DND-41 (cell line): ENCODE data around the gene TPCN1.

Experiments used
- ATAC-seq: fragments of 200-7000 bp; cut with Tn5 transposase; 3 replicates; pipeline ENCODE4 v1.9.1; 2021; ENCODE audit warnings: low read depth; ENCODE audit not compliant: insufficient read depth
- DNase-seq: peaks from one replicate; pipeline ENCODE4 v3.0.0-alpha.2; 2020
- H2AFZ ChIP-seq: 2 replicates; pipeline ENCODE4 v1.6.0; 2012; ENCODE audit warnings: low read depth, low read length
- H3K27ac ChIP-seq: 2 replicates; pipeline ENCODE4 v1.5.1; 2012; ENCODE audit warnings: low read length, inconsistent platforms
- H3K27me3 ChIP-seq: fragments of 200-600 bp; sonication (generic); 2 replicates; pipeline ENCODE4 v1.6.0; 2012; ENCODE audit warnings: low read length, mild to moderate bottlenecking, inconsistent platforms; ENCODE audit not compliant: insufficient read depth, poor library complexity
- H3K36me3 ChIP-seq: 2 replicates; pipeline ENCODE4 v1.5.1; 2012; ENCODE audit warnings: low read length, inconsistent platforms; ENCODE audit not compliant: insufficient read depth
- H3K4me1 ChIP-seq: 2 replicates; pipeline ENCODE4 v1.5.1; 2012; ENCODE audit warnings: mild to moderate bottlenecking, low read length; ENCODE audit not compliant: insufficient read depth
- H3K4me2 ChIP-seq: 2 replicates; pipeline ENCODE4 v1.6.0; 2012; ENCODE audit warnings: mild to moderate bottlenecking, moderate library complexity, low read length, inconsistent platforms; ENCODE audit not compliant: insufficient read depth
- H3K4me3 ChIP-seq, 2 experiments: fragments of 200-600 bp in 1 of 2; shearing (Covaris generic) in 1 of 2; 2 replicates each; pipeline ENCODE4 v1.5.1; 2012 to 2016; ENCODE audit warnings: inconsistent platforms in 2 of 2, low read length in 2 of 2, mild to moderate bottlenecking in 2 of 2, low read depth in 1 of 2, moderate library complexity in 1 of 2
- H3K79me2 ChIP-seq: 2 replicates; pipeline ENCODE4 v1.6.0; 2012; ENCODE audit warnings: low read length, inconsistent platforms; ENCODE audit not compliant: insufficient read depth
- H3K9ac ChIP-seq: 2 replicates; pipeline ENCODE4 v1.6.0; 2012; ENCODE audit warnings: low read depth, mild to moderate bottlenecking, inconsistent platforms, low read length, moderate library complexity
- H3K9me3 ChIP-seq: 2 replicates; pipeline ENCODE4 v1.5.1; 2012; ENCODE audit warnings: low read length, moderate library complexity, mild to moderate bottlenecking, inconsistent platforms; ENCODE audit not compliant: insufficient read depth, severe bottlenecking
- H4K20me1 ChIP-seq: 2 replicates; pipeline ENCODE4 v1.6.0; 2012; ENCODE audit warnings: low read length; ENCODE audit not compliant: insufficient read depth
- EZH2 ChIP-seq: IDR thresholded peaks from 3 replicates; pipeline ENCODE4 v1.6.1; 2012; ENCODE audit warnings: borderline replicate concordance, low read depth, mild to moderate bottlenecking, moderate library complexity, low read length, inconsistent platforms; ENCODE audit not compliant: severe bottlenecking
- TF ChIP-seq, protein P1 (sequence below): IDR thresholded peaks from 2 replicates; pipeline ENCODE4 v1.5.1; 2012; ENCODE audit warnings: borderline replicate concordance, low read length, moderate library complexity, mild to moderate bottlenecking; ENCODE audit not compliant: poor library complexity, severe bottlenecking; ENCODE audit errors: extremely low read depth

The TPCN1 gene

DNA sequence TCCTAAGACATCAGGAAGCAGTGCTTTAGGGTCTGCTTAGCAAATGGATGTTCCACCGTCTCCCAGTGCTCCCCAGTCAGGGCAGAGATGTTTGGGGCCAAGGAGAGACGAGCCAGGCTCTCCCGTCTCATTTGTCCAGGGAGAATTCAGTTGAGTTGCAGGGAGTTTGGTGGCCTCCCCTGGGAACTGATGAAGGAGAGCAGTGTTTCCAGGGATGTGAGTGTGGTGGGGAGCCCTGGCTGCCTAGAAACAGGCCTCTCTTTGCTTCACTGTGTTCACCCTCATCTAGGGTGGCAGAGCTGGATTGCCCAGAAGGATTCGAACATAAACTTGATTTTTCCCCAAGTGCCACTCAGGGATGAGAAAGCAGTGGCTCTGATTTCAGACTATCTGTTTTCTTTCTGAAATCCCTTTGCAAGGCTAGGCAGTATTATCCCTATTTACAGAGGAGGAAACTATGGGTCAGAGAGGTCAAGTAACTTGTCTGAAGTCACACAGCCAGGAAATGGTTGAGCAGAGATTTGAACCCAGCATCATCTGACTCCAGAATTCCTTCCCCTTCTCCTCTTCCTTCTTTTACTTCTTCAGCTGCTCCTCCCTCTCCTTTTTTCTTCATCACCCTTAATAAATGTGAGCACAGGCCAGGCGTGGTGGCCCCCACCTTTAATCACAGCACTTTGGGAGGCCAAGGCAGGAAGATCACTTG lies 6.6 kb downstream of the TPCN1 start:
- H3K27ac ChIP-seq: peak overlapping the region; percentile 45; the same call in 1 of the 2 replicates

DNA sequence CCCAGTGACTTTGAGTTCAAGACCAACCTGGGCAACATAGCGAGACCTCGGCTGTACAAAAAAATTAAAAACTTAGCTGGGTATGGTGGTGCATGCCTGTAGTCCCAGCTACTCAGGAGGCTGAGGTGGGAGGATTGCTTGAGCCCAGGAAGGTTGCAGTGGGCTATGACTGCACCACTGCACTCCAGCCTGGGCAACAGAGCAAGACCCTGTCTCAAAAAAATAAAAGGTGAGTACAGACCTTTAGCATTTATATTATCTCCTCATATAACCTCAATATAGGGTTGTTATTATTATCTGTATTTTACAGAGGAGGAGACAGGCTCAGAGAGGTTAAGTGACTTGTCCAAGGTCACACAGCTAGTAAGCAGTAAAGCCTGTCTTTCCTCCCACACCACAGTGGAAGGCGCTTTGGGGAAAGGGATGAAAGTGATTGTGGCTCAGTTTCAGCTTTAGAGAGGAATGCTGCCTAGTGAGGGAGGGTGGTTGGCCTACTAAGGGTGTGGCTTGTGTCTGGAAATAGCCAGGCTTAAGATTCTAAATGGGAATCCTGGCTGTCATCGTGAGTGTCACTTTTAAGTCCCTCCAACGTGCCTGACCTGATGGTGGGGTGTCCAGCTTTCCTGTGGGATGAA lies 7.2 kb downstream of the TPCN1 start:
- no peak for TF ChIP-seq EZH2
- TF ChIP-seq, protein P1, sequence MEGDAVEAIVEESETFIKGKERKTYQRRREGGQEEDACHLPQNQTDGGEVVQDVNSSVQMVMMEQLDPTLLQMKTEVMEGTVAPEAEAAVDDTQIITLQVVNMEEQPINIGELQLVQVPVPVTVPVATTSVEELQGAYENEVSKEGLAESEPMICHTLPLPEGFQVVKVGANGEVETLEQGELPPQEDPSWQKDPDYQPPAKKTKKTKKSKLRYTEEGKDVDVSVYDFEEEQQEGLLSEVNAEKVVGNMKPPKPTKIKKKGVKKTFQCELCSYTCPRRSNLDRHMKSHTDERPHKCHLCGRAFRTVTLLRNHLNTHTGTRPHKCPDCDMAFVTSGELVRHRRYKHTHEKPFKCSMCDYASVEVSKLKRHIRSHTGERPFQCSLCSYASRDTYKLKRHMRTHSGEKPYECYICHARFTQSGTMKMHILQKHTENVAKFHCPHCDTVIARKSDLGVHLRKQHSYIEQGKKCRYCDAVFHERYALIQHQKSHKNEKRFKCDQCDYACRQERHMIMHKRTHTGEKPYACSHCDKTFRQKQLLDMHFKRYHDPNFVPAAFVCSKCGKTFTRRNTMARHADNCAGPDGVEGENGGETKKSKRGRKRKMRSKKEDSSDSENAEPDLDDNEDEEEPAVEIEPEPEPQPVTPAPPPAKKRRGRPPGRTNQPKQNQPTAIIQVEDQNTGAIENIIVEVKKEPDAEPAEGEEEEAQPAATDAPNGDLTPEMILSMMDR: no peak

More for the DNA sequence above, 6.6 kb downstream of the TPCN1 start:
- peaks cover 18% of the 10 kb centered on the region for H3K79me2 ChIP-seq
- no peak overlapping the region for H3K9ac ChIP-seq
- TF ChIP-seq, protein P1: no peak
- no peak for TF ChIP-seq EZH2
- no peaks in the 10 kb centered on the region for H4K20me1 ChIP-seq
- no peak overlapping the region for H3K4me2 ChIP-seq
- no peak overlapping the region for H3K4me3 ChIP-seq
- H3K27me3 ChIP-seq: no peaks in the 10 kb centered on the region
- peaks cover 59% of the 10 kb centered on the region for H3K36me3 ChIP-seq
- peaks cover 16% of the 10 kb centered on the region for H3K4me1 ChIP-seq
- ATAC-seq: no peak
- no peak overlapping the region for H2AFZ ChIP-seq
- no peaks in the 10 kb centered on the region for H3K9me3 ChIP-seq
- no peak for DNase-seq

DNA sequence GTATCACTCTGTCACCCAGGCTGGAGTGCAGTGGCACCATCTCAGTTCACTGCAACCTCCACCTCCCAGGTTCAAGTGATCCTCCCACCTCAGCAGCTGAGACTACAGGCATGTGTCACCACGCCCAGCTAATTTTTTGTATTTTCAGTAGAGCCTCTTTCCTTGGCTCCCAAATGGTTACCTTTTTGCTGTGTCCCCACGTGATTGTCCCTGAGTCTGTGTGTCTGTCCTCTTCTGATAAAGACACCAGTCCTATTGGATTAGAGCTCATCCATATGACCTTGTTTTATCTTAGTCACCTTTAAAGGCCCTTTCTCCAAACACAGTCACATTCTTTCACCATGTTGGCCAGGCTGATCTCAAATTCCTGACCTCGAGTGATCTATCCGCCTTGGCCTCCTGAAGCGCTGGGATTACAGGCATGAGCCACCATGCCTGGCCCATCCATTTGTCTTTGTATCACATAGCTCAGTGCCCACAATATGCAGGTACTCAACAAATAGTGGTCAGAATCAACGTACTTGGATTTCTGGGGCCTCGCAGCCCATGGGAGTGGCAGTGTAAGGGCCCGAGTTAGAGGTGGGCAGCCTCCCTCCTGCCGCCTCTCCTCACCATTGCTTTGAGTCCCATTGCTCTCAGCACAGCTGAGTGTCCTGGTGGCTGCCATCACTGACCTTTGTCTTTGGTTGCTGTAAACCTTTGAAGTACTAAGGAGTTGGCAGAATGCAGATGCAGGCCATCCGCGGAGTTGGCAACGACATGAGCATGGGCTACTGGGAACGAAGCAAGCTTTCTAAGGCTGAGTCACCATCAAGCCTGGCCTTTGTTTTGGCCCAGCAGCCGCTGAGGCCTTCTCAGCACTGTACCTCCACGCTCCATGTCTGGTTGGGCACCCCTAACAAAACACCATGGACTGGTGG lies 9.3 kb downstream of the TPCN1 start:
- no peak overlapping the region for H3K4me3 ChIP-seq
- no peaks in the 10 kb centered on the region for H3K79me2 ChIP-seq
- H3K27ac ChIP-seq: peak overlapping the region; percentile 37; the same call in 1 of the 2 replicates
- DNase-seq (no peak), ATAC-seq (no peak)
- TF ChIP-seq, protein P1: no peak
- no peak for TF ChIP-seq EZH2
- no peak overlapping the region for H3K4me2 ChIP-seq
- H3K9me3 ChIP-seq: no peaks in the 10 kb centered on the region
- H3K4me1 ChIP-seq: peaks cover 2% of the 10 kb centered on the region; the same call in 1 of the 2 replicates
- H2AFZ ChIP-seq: no peak overlapping the region
- H3K27me3 ChIP-seq: no peaks in the 10 kb centered on the region
- peaks cover 78% of the 10 kb centered on the region for H3K36me3 ChIP-seq
- H3K9ac ChIP-seq: no peak overlapping the region
- H4K20me1 ChIP-seq: no peaks in the 10 kb centered on the region

More for the DNA sequence above, 7.2 kb downstream of the TPCN1 start:
- no peaks in the 10 kb centered on the region for H3K9me3 ChIP-seq
- H3K36me3 ChIP-seq: peaks cover 66% of the 10 kb centered on the region
- 0 out of 2 replicates have a peak overlapping the region, but pooled peaks have one; percentile 1 for H3K27ac ChIP-seq
- peaks cover 14% of the 10 kb centered on the region for H3K79me2 ChIP-seq
- peaks cover 9% of the 10 kb centered on the region for H3K4me1 ChIP-seq
- ATAC-seq: no peak
- H3K4me3 ChIP-seq: no peak overlapping the region
- H3K4me2 ChIP-seq: no peak overlapping the region
- H4K20me1 ChIP-seq: no peaks in the 10 kb centered on the region
- H3K27me3 ChIP-seq: no peaks in the 10 kb centered on the region
- no peak overlapping the region for H3K9ac ChIP-seq
- no peak for DNase-seq
- no peak overlapping the region for H2AFZ ChIP-seq
